EH (cell line): ENCODE measurements around the gene SLC34A3.
"Not testable (repeated sequence)": the region's sequence is repeated elsewhere in the genome, so short reads cannot be mapped to it uniquely, and the experiment has no call there.

ENCODE experiments used
- DNase-seq: peaks from one replicate; pipeline ENCODE4 v3.0.0-alpha.2; 2015; ENCODE audit warnings: low read depth

Gene SLC34A3

GRCh38 chr9:137228968-137229896 lies 1.5 kb upstream of the SLC34A3 start:
- no peak for DNase-seq

GRCh38 chr9:137229903-137230704 lies 597 bp upstream of the SLC34A3 start:
- no peak for DNase-seq

- no peak for DNase-seq
Observed at GRCh38 chr9:137231372-137232039, 805 bp downstream of the SLC34A3 start.

- DNase-seq = no peak
Observed at GRCh38 chr9:137232101-137232500, 1.4 kb downstream of the SLC34A3 start.

- no peak for DNase-seq
Observed at GRCh38 chr9:137232510-137232909, 1.8 kb downstream of the SLC34A3 start.

- no peak for DNase-seq
Observed at GRCh38 chr9:137233143-137233980, 2.7 kb downstream of the SLC34A3 start.

GRCh38 chr9:137234055-137234697 lies 3.5 kb downstream of the SLC34A3 start:
- DNase-seq = no peak

GRCh38 chr9:137234758-137235423 lies 4.2 kb downstream of the SLC34A3 start:
- DNase-seq = no peak

GRCh38 chr9:137235424-137236237 lies 4.9 kb downstream of the SLC34A3 start:
- no peak for DNase-seq

- peak; percentile 77 for DNase-seq
Observed at GRCh38 chr9:137236238-137236935, 5.7 kb downstream of the SLC34A3 start.

- no peak for DNase-seq
Observed at GRCh38 chr9:137236936-137237421, 6.3 kb downstream of the SLC34A3 start.

GRCh38 chr9:137237759-137238726 lies 7.3 kb downstream of the SLC34A3 start:
- DNase-seq = no peak

GRCh38 chr9:137239541-137240200 lies 9.0 kb downstream of the SLC34A3 start:
- DNase-seq = not testable (repeated sequence)

- peak; percentile 75 for DNase-seq
Observed at GRCh38 chr9:137240318-137240840, 9.7 kb downstream of the SLC34A3 start.

- peak; percentile 100 for DNase-seq
Observed at GRCh38 chr9:137240841-137241489, 10.3 kb downstream of the SLC34A3 start, which contains the start of gene TUBB4B. Gene TUBB4B, plus strand, starts transcription at chr9:137241287. Its CDS starts 74 bp downstream, at chr9:137241361.
